HG03439 (cell line): ENCODE measurements around the gene ATP11C.

Source experiments
- ATAC-seq: cut with Tn5 transposase; IDR thresholded peaks from one replicate; pipeline ENCODE4 v1.9.1; 2021; ENCODE audit warnings: mild to moderate bottlenecking, moderate library complexity; ENCODE audit not compliant: unreplicated experiment

ATP11C gene

GRCh38 chrX:139815771-139816170 is 117.1 kb downstream of the ATP11C start:
- ATAC-seq: no peak

DNA sequence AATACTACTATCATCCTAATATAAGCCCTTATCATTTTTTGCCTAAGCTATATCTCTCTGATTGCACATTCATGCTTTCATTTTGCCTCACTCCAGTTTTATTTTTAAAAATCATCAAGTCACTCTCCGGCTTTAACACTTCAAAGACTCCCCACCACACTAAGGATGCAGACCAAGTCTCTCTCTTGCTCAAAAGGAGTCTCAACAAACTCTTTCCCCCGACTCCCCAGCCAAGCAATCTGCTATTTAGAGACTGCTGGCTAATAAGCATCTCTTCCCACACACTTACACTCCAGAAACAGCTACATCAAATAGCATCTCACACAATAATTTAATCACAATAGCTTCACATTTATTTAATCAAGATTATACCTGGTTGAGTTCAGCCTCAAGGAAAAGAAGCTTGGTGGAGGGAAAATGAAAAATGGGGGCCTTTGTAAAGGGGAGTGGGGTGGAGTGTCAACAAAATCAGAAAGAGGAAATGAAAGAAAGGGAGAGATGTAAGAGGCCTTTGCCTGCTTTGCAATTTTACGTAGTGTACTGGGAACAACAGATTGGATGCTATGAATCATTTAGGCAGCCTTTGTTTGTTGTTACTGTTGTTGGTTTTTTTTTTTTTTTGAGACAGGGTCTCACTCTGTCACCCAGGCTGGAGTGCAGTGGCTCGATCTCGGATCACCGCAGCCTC is 120.8 kb downstream of the ATP11C start:
- no peak for ATAC-seq

DNA sequence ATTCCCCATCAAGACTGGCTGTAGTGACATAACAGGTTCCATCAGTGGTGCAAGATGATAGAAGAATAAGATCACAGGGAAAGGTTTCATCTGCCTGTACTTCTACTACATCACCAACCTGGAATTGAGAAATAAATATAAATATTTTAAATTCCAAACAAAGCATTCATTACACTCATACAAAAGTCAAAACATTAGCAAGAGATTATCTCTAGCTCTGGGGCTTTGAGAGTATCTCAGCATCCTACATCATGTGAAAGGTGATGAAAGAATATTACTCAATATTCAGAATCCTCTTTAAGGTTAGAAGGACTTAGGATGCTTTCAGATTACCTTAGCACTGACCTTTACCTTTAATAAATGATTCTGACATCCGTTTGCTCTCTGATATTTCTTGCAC is 128.4 kb downstream of the ATP11C start:
- ATAC-seq: no peak

GRCh38 chrX:139803224-139803623 is 129.6 kb downstream of the ATP11C start:
- no peak for ATAC-seq

GRCh38 chrX:139802048-139802447 is 130.8 kb downstream of the ATP11C start:
- ATAC-seq: no peak

- no peak for ATAC-seq
These were observed 131.4 kb downstream of the ATP11C start for GRCh38 chrX:139801397-139801813.

DNA sequence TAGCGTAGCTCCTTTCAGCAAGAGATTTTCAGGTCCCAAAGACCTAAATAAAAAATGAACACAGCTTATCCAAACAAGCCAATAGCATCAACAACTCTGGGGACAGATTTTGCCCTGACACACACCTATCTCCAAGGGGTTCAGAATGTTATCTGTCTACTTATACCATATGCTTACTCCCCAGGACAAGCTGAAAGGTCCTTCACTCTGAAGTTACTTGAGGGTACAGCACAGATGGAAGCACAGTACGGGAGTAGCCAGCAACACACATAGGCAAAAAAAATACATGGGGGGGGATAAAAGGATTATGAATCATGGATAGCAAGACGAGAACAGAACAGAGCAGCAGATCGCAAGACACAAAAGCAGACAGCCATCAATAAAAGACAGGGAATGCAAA is 134.2 kb downstream of the ATP11C start:
- no peak for ATAC-seq

- ATAC-seq: peak; percentile 99
These were observed 137.7 kb downstream of the ATP11C start for GRCh38 chrX:139795196-139795595.

GRCh38 chrX:139787601-139788000 is 145.3 kb downstream of the ATP11C start:
- ATAC-seq: no peak

GRCh38 chrX:139784807-139785206 is 148.0 kb downstream of the ATP11C start:
- ATAC-seq: peak; percentile 97

- ATAC-seq: no peak
These were observed 148.9 kb downstream of the ATP11C start for GRCh38 chrX:139783959-139784358.

- ATAC-seq: no peak
These were observed 149.8 kb downstream of the ATP11C start for GRCh38 chrX:139783030-139783429.

- no peak for ATAC-seq
These were observed 156.3 kb downstream of the ATP11C start for GRCh38 chrX:139776599-139776998.

DNA sequence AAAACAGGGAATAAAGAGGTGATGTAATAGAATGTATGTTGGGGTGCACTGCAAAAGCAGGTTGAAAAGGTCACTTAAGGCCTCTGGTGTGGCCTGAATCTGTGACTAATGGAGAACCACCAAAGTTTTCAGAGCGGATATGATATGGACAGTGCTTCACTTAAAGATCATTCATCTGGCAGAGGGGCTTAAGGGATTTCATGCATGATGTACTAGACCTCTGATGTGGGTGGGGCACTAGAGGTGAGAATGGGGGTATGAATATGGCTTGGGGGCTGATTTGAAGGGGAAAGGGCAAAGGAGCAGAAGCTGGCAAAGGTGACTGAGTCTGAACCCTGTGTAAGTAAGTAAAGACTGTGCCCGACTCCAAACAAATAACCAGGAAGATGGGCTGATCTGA is 162.5 kb downstream of the ATP11C start:
- ATAC-seq: no peak

DNA sequence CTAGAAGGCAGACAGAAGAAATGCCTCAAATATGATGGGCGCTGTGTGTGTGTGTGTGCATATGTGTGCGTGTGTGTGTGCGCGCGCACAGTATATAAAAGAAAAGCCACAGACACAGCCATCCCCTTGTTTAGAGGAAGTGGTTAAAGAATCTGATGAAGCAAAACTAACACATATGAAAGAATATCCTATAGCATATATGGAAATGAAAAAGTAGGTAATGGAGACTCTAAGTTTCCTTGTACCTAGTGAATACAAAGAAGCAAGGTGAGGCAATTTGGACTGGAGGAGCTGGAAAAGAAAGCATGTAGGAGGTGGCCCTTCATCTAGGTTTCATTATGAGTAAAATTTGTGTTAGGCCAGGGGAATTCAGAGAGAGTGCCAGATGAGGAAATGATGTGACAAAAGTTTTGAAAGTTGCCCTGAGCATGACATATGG is 166.3 kb downstream of the ATP11C start:
- ATAC-seq: no peak

- ATAC-seq: no peak
These were observed 170.3 kb downstream of the ATP11C start for GRCh38 chrX:139762400-139763183.

DNA sequence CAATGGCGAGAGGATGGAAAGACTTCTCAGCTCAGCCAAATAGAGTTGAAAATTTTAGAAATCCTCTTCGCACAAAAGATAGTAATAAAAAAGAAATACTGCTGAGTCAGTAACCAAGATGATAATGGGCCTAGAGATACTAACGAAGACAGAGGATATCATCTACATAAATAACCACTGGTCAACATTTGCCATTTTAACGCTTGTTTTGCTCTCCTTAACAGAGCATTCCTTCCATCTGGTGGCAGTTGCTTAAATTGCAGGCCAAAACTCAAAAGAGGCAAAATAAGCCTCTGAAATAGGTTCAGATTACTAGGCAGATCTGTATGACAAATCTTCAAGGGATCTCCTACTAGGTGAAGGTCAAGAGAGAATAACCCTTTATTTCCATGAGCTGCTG is 173.2 kb downstream of the ATP11C start:
- ATAC-seq: no peak

DNA sequence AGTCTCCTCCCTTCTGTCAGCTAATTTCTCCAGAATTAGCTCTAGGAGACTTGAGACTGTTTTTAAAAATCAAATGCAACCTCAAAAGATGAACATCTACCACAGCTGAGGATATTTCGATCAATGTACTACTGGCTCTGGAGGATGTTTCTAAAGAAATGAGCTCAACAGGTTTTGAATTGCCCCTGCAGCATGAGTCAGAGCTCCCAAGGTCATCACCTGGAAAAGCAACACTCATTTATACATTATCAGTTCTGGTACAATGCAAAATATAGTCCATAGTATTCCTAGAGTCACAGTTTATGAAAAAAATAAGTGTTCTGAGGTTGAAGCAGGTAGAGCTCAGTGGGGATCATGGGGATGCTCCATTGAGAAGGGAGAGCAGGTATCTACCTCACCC is 174.0 kb downstream of the ATP11C start:
- ATAC-seq: no peak

DNA sequence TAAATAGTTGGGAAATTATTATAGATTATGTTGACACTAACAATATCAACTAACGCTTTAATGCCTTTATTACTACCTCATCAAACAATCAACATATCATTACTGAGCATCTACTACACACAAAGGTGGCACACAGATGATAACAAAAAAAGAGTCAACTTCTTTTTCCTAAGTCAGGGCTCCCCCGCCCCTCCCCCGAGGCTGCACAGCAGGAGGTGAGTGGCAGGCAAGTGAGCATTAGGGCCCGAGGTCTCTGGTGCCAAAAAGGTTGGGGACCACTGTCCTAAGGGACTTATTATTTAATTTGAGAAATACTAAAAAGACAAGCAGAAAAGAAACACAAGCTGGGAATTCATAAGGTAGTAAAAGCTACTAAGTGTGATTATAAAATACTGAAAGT is 174.6 kb downstream of the ATP11C start:
- ATAC-seq: no peak

DNA sequence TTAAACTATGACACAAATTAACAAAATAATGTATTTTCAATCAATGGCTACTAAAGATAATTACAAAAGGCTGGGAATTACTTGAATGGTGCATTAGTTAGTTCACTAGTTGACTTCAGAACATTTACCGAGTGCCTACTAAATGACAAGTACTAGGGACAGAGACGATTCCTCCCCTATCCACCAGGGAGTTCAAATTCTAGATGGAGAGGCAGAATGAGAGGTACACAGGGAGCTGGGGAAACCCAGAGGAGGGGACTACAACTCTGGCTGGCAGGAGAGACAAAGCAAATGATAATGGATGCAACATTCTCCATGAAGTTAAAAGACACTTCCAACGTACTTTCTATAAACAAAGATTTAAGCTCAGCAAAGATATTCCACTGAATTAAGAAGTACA is 181.8 kb downstream of the ATP11C start:
- ATAC-seq: no peak

GRCh38 chrX:139750390-139750789 is 182.5 kb downstream of the ATP11C start:
- no peak for ATAC-seq

GRCh38 chrX:139739138-139739537 is 193.7 kb downstream of the ATP11C start:
- ATAC-seq: peak; percentile 96
